ENCODE measurements around the gene SLC6A4. TPM values are rescaled to one million over a fixed set of nuclear protein-coding genes. Genes with fewer than 3 reads are reported as not detected.
"Not testable (repeated sequence)": the region's sequence is repeated elsewhere in the genome, so short reads cannot be mapped to it uniquely, and the experiment has no call there.

SLC6A4 gene
- polyA plus RNA-seq, 1 donor (not counting 4 experiments of a cell fraction or from before 2014, with no cell fraction given), result not detected

GRCh38 chr17:30203471-30203981 lies 32.0 kb downstream of the SLC6A4 start:
- Histone ChIP-seq H3K36me3 (ENCODE audit: control insufficient read depth in 2 of 2, extremely low read depth in 1 of 2, insufficient read depth in 2 of 2, low read length in 2 of 2) (no peaks in the 10 kb centered on the region), H3K9me1 (ENCODE audit: control insufficient read depth, extremely low read depth, insufficient read depth, low read length) (no peaks in the 10 kb centered on the region), H3K9me3 (ENCODE audit: control insufficient read depth, low read depth, low read length) (no peaks in the 10 kb centered on the region), H3K4me3 (ENCODE audit: control insufficient read depth in 2 of 3, extremely low read depth in 1 of 3, insufficient read depth in 2 of 3, low read depth in 1 of 3, low read length in 3 of 3) (no peak overlapping the region), H3K27me3 (ENCODE audit: control insufficient read depth, extremely low read depth, insufficient read depth, low read length) (peaks cover 27% of the 10 kb centered on the region), H3K4me2 (ENCODE audit: control insufficient read depth, extremely low read depth, insufficient read depth, low read depth, low read length) (no peak overlapping the region), H3K4me1 (ENCODE audit: control insufficient read depth, extremely low read depth, insufficient read depth, low read length) (no peaks in the 10 kb centered on the region), H2AFZ (ENCODE audit: control insufficient read depth, low read length) (no peak overlapping the region), H3K27ac (ENCODE audit: control insufficient read depth, insufficient read depth, low read length) (no peak overlapping the region), H4K20me1 (ENCODE audit: control insufficient read depth, extremely low read depth, insufficient read depth, low read length) (no peaks in the 10 kb centered on the region), H3K9ac (ENCODE audit: control insufficient read depth, extremely low read depth, insufficient read depth, low read length) (no peak overlapping the region), H3K79me2 (ENCODE audit: control insufficient read depth, insufficient read depth, low read length) (no peaks in the 10 kb centered on the region)
- no peak for TF ChIP-seq EZH2 (IDR thresholded peaks at IDR 0.05; ENCODE audit: low read length)
- TF ChIP-seq, protein P1, sequence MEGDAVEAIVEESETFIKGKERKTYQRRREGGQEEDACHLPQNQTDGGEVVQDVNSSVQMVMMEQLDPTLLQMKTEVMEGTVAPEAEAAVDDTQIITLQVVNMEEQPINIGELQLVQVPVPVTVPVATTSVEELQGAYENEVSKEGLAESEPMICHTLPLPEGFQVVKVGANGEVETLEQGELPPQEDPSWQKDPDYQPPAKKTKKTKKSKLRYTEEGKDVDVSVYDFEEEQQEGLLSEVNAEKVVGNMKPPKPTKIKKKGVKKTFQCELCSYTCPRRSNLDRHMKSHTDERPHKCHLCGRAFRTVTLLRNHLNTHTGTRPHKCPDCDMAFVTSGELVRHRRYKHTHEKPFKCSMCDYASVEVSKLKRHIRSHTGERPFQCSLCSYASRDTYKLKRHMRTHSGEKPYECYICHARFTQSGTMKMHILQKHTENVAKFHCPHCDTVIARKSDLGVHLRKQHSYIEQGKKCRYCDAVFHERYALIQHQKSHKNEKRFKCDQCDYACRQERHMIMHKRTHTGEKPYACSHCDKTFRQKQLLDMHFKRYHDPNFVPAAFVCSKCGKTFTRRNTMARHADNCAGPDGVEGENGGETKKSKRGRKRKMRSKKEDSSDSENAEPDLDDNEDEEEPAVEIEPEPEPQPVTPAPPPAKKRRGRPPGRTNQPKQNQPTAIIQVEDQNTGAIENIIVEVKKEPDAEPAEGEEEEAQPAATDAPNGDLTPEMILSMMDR (optimal IDR thresholded peaks at IDR 0.05 in 1 of 3, IDR thresholded peaks at IDR 0.05 in 1 of 3, conservative IDR thresholded peaks at IDR 0.05 in 1 of 3; ENCODE audit: extremely low read depth in 1 of 3, insufficient read depth in 2 of 3, low read length in 3 of 3), result no peak
- dilution Hi-C loops (cut with MboI; ENCODE audit: extremely low pct_ligation_motif_present, low sequenced_read_pairs), result no loop called here
- FAIRE-seq (no peak), DNase-seq (ENCODE audit: low read depth, low spot score) (no peak)

DNA sequence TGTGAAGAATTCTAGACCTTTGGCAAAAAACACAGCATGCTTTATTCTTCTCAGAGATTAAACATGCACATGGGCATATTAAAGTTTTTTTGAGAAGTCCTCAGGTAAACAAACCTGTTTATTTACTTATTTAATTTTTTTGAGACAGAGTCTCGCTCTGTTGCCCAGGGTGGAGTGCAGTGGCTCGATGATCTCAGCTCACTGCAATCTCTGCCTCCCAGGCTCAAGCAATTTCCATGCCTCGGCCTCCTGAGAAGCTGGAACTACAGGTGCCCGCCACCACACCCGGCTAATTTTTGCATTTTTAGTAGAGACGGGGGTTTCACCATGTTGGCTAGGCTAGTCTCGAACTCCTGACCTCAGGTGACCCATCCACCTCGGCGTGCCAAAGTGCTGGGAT lies 34.8 kb downstream of the SLC6A4 start:
- dilution Hi-C loops (cut with MboI; ENCODE audit: extremely low pct_ligation_motif_present, low sequenced_read_pairs), result not testable (repeated sequence)

DNA sequence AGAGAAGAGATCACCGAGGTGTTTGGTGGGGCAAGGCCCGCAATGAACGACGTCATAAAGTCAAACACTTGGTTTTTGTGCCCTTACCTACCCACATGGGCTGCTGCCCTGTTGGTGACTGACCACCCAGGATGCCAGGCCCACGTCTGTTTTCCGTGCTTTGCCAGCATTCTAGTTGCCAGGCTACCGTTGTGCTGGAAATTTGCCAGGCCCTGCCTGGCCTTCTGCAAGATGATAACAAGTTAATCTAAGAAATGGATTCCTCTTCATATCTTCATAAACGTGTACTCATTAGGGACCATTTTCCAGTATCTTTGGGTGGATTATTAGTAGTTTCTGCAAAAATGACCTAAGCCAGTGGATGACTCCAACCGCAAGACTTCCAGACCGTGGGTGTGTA lies 35.4 kb downstream of the SLC6A4 start:
- H3K79me2 ChIP-seq (ENCODE audit: control insufficient read depth, insufficient read depth, low read length), result no peaks in the 10 kb centered on the region
- H4K20me1 ChIP-seq (ENCODE audit: control insufficient read depth, extremely low read depth, insufficient read depth, low read length), result no peaks in the 10 kb centered on the region
- dilution Hi-C loops (cut with MboI; ENCODE audit: extremely low pct_ligation_motif_present, low sequenced_read_pairs), result no loop called here

More for the DNA sequence above, 34.8 kb downstream of the SLC6A4 start:
- not testable (repeated sequence) for H3K9me1 ChIP-seq (ENCODE audit: control insufficient read depth, extremely low read depth, insufficient read depth, low read length); H3K9me3 ChIP-seq (ENCODE audit: control insufficient read depth, low read depth, low read length); H3K4me2 ChIP-seq (ENCODE audit: control insufficient read depth, extremely low read depth, insufficient read depth, low read depth, low read length); H3K4me3 ChIP-seq (ENCODE audit: control insufficient read depth in 2 of 3, extremely low read depth in 1 of 3, insufficient read depth in 2 of 3, low read depth in 1 of 3, low read length in 3 of 3); H3K4me1 ChIP-seq (ENCODE audit: control insufficient read depth, extremely low read depth, insufficient read depth, low read length); H4K20me1 ChIP-seq (ENCODE audit: control insufficient read depth, extremely low read depth, insufficient read depth, low read length); DNase-seq (ENCODE audit: low read depth, low spot score); H3K79me2 ChIP-seq (ENCODE audit: control insufficient read depth, insufficient read depth, low read length); H3K36me3 ChIP-seq (ENCODE audit: control insufficient read depth in 2 of 2, extremely low read depth in 1 of 2, insufficient read depth in 2 of 2, low read length in 2 of 2); H3K27ac ChIP-seq (ENCODE audit: control insufficient read depth, insufficient read depth, low read length); FAIRE-seq; H2AFZ ChIP-seq (ENCODE audit: control insufficient read depth, low read length); H3K9ac ChIP-seq (ENCODE audit: control insufficient read depth, extremely low read depth, insufficient read depth, low read length)
- H3K27me3 ChIP-seq (ENCODE audit: control insufficient read depth, extremely low read depth, insufficient read depth, low read length), result peaks cover 13% of the 10 kb centered on the region

More for the DNA sequence above, 35.4 kb downstream of the SLC6A4 start:
- Histone ChIP-seq H3K27ac (ENCODE audit: control insufficient read depth, insufficient read depth, low read length) (no peak overlapping the region), H3K9ac (ENCODE audit: control insufficient read depth, extremely low read depth, insufficient read depth, low read length) (no peak overlapping the region), H3K4me1 (ENCODE audit: control insufficient read depth, extremely low read depth, insufficient read depth, low read length) (no peaks in the 10 kb centered on the region), H3K4me2 (ENCODE audit: control insufficient read depth, extremely low read depth, insufficient read depth, low read depth, low read length) (no peak overlapping the region), H2AFZ (ENCODE audit: control insufficient read depth, low read length) (no peak overlapping the region), H3K9me3 (ENCODE audit: control insufficient read depth, low read depth, low read length) (no peaks in the 10 kb centered on the region), H3K27me3 (ENCODE audit: control insufficient read depth, extremely low read depth, insufficient read depth, low read length) (peaks cover 10% of the 10 kb centered on the region), H3K36me3 (ENCODE audit: control insufficient read depth in 2 of 2, extremely low read depth in 1 of 2, insufficient read depth in 2 of 2, low read length in 2 of 2) (no peaks in the 10 kb centered on the region), H3K4me3 (ENCODE audit: control insufficient read depth in 2 of 3, extremely low read depth in 1 of 3, insufficient read depth in 2 of 3, low read depth in 1 of 3, low read length in 3 of 3) (no peak overlapping the region), H3K9me1 (ENCODE audit: control insufficient read depth, extremely low read depth, insufficient read depth, low read length) (no peaks in the 10 kb centered on the region)
- TF ChIP-seq EZH2 (IDR thresholded peaks at IDR 0.05; ENCODE audit: low read length), result no peak
- TF ChIP-seq, protein P1 (optimal IDR thresholded peaks at IDR 0.05 in 1 of 3, IDR thresholded peaks at IDR 0.05 in 1 of 3, conservative IDR thresholded peaks at IDR 0.05 in 1 of 3; ENCODE audit: extremely low read depth in 1 of 3, insufficient read depth in 2 of 3, low read length in 3 of 3), result no peak
- FAIRE-seq (no peak), DNase-seq (ENCODE audit: low read depth, low spot score) (no peak)

All from keratinocyte (primary cell).